Hematopoietic multipotent progenitor cell treated with erythropoietin and hydrocortisone succinate and interleukin-3 and kit ligand, for 4 days (in vitro differentiated cells): ENCODE results near the gene MESP2.
"Not testable (repeated sequence)": the region's sequence is repeated elsewhere in the genome, so short reads cannot be mapped to it uniquely, and the experiment has no call there.

Experiments
- DNase-seq: peaks from one replicate; pipeline ENCODE4 v3.0.0-alpha.2; 2015

Gene MESP2

GRCh38 chr15:89781891-89782618 lies 5.9 kb downstream of the MESP2 start:
- DNase-seq, result no peak

GRCh38 chr15:89782619-89782950 lies 6.5 kb downstream of the MESP2 start:
- DNase-seq, result not testable (repeated sequence)

- peak; percentile 87 for DNase-seq
Observed at GRCh38 chr15:89783111-89783860, 7.2 kb downstream of the MESP2 start.

- no peak for DNase-seq
Observed at GRCh38 chr15:89783861-89784685, 7.9 kb downstream of the MESP2 start.

GRCh38 chr15:89784686-89784960 lies 8.5 kb downstream of the MESP2 start:
- DNase-seq, result no peak

- DNase-seq, result no peak
Observed at GRCh38 chr15:89785064-89785773, 9.1 kb downstream of the MESP2 start.

GRCh38 chr15:89785774-89786140 lies 9.6 kb downstream of the MESP2 start:
- no peak for DNase-seq

- DNase-seq, result no peak
Observed at GRCh38 chr15:89787944-89788343, 11.8 kb downstream of the MESP2 start.

GRCh38 chr15:89788585-89788984 lies 12.5 kb downstream of the MESP2 start:
- DNase-seq, result not testable (repeated sequence)

GRCh38 chr15:89790206-89790605 lies 14.1 kb downstream of the MESP2 start:
- DNase-seq, result no peak

- no peak for DNase-seq
Observed at GRCh38 chr15:89790661-89791060, 14.5 kb downstream of the MESP2 start.

- no peak for DNase-seq
Observed at GRCh38 chr15:89792106-89792805, 16.1 kb downstream of the MESP2 start.

- no peak for DNase-seq
Observed at GRCh38 chr15:89794627-89795241, 18.6 kb downstream of the MESP2 start.

GRCh38 chr15:89795996-89796395 lies 19.9 kb downstream of the MESP2 start:
- DNase-seq, result no peak

- DNase-seq, result no peak
Observed at GRCh38 chr15:89797678-89798201, 21.6 kb downstream of the MESP2 start.

GRCh38 chr15:89799011-89799911 lies 23.1 kb downstream of the MESP2 start:
- no peak for DNase-seq

GRCh38 chr15:89799918-89800498 lies 23.9 kb downstream of the MESP2 start:
- no peak for DNase-seq

- DNase-seq, result no peak
Observed at GRCh38 chr15:89801471-89802195, 25.5 kb downstream of the MESP2 start.

- DNase-seq, result no peak
Observed at GRCh38 chr15:89802231-89802928, 26.2 kb downstream of the MESP2 start.
